NK-92 (cell line): Measurements from ENCODE around the gene BAIAP2L1.

Source experiments
- DNase-seq: peaks from one replicate; lab custom pipeline; 2025; ENCODE audit not compliant: unreplicated experiment; lab: John Stamatoyannopoulos, UW

The BAIAP2L1 gene

DNA sequence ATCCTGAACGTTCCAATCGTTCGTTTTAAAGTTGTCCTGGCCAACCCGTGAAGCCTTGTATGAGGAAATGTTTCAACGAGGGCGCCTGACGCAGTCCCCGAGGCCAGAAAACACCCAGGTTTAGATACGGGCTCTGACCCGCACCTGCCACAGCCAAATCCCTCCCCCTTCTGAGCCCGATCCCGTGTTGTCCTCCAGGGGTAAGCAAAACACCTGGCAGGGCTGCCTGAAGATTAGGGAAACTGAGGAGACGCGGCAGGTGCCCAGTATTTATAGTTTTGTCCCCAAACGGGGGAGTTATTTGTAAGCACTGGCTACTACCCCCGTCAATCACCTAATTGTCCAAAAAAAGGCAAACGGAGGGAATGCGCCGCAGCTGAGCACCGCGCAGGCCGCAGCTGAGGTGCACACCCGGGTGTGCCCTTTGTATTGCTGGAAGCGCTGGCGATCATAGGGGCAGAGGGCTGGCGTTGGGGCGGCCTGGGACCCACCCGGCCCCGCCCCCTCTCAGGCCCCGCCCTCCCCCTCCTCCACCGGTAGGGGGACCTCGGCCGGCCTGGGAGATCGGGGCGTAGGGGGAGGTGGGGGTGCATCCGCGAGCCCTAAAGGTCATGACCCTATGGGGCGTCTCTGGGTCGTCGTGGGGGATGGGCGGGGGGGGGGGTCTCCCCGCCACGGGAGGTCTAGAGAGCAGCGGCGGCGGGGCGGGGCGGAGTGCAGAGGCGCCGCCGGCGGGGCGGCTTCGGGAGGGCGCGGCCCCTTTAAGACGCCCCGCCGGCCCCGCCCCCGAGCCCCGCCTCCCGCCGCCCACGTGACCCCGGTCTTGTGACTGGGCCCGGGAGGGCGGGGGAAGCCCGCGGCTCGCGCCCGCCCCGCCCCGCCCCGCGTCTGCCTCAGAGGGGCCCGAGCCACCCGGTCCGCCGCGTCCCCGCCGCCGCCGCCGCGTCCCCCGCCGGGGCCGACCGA lies 119.8 kb downstream of the BAIAP2L1 start, which contains the start of gene BRI3:
BRI3 (plus strand) TSS at position 896 of the 966 bp plus-strand sequence. CDS start 110 bp downstream, outside the sequence.
- DNase-seq = peak; percentile 76

DNA sequence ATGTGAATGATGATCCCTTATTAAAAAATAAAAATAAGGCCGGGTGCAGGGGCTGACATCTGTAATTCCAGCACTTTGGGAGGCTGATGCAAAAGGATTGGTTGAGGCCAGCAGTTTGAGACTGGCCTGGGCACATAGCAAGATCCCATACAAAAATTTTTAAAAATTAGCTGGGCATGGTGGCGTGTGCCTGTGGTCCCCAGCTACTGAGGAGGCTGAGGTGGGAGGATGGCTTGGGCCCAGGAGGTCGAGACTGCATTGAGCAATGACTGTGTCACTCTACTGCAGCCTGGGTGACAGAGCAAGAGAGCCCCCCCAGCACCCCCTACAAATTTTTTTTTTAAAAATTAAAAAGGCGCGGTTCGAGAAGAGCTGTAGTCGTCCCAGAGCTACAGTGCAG lies 120.6 kb downstream of the BAIAP2L1 start:
- no peak for DNase-seq

DNA sequence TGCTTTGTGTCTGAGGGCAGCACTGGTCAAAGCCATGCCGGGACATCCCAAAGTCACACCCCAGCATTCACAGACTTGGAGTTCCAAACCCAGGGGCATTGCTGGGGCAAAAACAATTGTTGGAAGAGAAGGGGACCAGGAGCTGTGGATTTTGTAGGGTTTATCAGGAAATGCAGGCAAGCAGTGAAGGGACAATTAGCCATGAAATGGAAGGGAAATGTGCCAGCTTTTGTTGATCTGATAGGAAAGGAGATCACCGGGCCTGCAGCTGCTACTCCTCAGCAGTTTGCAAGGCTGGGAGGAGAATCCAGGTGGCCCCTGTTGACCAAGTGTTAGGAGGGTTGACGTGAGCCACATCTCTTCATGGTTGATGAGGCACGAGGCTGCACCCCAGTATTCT lies 122.0 kb downstream of the BAIAP2L1 start:
- DNase-seq = no peak

DNA sequence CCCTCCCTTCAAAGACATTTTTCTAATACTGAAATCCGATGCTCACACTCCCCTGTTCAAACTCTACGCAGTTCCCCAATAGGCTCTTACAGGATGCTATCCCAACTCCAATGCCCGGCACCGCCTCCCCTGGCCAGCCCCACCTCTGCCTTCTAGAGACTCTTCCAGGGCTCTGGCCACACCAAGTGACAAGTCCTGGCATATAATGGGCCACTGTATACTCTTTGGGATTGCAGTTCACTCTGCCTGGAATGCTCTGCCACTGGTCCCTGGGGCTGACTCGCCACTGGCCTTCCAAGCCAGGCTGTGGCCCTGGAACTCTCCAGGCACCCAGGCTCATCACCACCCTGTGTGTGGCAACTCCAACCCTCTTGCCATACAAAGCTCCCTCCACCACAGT lies 122.5 kb downstream of the BAIAP2L1 start:
- no peak for DNase-seq

DNA sequence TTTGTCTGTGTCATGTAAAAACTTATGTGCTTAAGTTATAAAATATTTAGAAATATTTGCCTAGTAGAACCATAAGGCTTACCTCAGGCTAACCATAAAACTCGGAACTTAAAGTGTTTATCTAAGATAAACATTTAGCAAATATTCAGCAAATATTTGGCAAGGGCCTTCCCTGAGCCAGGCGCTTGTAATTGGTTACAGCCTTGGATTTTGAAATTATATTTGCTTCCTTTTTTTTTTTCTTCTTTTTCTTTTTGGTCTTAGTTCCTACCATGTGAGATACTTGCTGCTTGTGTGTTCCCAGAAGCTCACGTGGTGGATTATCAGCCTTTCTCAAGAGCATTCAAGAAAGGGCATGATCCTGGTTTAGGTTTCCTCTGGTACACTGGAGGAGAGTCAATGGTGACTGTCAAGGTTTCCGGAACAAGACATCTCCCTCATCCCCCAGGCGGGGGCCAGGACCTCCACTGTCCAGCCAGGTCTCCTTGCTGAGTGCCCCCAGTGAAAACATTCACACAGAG lies 124.6 kb downstream of the BAIAP2L1 start:
- no peak for DNase-seq

DNA sequence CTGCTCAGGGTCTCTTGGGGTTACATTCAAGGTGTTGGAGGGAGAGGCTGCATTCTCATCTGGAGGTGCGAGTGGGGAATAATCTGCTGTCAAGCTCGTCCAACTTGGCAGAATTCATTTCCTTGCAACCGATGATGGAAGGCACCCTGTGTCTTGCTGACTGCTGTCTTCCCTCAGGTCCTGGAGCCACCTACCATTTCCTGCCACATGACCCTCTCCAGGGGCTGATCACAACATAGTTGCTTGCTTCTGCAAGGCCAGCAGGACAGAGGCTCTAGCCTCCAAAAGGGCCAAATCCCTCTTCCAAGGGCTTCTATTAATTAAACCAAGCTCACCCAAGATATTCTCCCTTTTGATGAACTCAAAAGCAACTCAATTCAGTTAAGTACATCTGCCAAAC lies 133.6 kb downstream of the BAIAP2L1 start:
- DNase-seq = no peak

DNA sequence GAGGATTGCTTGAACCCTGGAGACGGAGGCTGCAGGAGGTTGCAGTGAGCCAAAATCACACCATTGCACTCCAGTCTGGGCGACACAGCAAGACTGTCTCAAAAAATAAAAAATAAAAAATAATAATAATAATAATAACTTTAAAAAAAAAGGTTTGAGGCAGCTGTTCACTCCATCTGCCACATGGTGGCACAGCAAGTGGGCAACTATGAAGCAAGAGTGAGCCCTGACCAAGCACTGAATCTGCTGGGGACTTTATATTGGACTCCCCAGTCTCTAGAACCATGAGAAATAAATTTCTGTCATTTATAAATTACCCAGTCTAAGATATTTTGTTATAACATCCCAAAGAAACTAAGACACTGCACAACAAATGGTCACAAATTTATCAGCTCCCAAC lies 134.1 kb downstream of the BAIAP2L1 start:
- no peak for DNase-seq

DNA sequence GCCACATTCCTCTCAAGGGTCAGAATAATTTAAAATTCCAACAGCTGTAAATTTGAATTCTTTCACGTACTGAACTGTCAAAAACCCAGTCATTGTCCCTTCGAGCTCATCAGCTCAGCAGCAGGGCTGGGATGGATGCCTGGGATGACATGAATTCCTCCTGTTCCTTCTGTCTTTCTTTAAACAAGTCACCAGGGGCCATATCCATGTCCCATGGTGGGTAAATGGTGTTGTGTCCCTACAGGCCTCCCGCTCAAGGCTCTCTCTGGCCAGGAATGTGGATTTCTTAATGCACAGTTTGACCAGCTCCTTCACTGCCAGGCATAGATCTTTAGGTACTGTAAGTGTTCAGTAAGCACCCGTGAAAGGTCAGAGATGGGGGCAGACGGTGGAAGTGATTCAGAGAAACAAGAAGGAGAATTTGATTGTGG lies 135.0 kb downstream of the BAIAP2L1 start:
- no peak for DNase-seq

DNA sequence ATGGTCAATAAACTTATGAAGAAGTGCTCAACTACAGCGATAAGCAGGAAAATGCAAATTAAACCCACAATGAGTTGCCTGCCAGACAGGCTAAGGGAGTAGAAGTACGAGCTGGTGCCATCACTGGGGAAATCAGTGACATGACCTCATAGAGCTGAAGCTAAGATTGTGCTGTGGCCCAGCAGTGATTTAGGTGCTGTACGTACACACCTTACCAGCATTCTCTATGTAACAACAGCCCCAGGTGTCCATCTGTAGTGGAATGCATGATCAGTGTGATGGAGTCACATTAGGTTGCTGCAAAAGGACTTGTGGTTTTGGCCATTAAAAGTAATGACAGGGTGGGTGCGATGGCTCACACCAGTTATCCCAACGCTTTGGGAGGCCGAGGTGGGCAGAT lies 143.2 kb downstream of the BAIAP2L1 start:
- DNase-seq = no peak

DNA sequence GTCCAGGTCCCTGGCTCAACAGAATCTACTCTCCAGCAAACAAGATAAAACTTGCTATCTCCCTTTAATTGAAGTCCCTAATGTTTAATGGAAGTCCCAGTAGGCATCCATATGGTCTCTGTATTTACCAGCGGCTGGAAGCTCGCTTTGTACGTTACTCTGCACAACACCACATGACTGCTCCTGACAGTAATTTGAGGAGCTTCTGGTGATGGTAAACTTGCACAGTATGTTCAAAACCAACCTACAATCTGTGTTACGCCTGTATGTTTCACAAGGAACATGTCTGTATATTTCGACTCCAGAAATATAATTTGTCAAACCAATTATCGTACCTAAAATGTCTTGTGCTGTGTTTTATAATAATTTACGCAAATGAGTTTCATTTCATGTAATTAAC lies 144.5 kb downstream of the BAIAP2L1 start:
- DNase-seq = no peak

DNA sequence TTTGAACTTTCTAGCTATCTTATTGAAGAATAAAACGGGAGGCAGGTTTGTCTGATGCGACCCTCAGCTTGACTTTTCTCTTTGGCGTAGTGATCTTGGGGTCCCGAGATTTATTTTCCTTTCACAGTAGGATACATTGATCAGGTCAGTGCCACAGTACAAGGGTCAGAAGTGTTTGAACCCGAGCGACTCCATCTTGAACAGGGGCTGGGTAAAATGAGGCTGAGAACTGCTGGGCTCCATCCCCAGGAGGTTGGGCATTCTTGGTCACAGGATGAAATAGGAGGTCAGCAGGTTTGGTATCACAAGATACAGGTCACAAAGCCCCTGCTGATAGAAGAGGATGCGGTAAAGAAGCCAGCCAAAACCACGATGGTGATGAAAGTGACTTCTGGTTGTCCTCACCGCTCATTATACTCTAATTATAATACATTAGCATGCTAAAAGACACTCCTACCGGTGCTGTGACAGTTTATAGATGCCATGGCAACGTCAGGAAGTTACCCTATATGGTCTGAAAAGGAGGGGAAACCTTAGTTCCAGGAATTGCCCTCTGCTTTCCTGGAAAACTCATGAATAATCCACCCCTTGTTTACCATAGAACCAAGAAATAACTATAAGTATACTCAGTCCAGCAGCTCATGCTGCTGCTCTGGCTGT lies 145.8 kb downstream of the BAIAP2L1 start:
- no peak for DNase-seq

DNA sequence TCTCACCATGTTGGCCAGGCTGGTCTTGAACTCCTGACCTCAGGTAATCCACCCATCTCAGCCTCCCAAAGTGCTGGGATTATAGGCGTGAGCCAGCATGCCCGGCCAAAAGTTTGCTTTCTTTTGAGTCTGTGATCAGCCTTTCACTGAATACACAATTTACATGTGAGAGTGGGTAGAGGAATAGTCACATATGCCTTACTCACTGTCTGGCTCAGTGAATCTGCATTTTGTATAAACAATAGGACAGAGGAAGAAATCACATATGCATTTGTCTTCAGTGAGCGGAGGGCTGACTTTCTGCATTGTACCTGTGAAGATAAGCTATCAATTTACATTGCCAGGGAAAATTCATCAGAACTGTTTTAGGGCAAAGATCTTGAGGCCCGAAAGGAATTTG lies 146.4 kb downstream of the BAIAP2L1 start:
- DNase-seq = no peak

DNA sequence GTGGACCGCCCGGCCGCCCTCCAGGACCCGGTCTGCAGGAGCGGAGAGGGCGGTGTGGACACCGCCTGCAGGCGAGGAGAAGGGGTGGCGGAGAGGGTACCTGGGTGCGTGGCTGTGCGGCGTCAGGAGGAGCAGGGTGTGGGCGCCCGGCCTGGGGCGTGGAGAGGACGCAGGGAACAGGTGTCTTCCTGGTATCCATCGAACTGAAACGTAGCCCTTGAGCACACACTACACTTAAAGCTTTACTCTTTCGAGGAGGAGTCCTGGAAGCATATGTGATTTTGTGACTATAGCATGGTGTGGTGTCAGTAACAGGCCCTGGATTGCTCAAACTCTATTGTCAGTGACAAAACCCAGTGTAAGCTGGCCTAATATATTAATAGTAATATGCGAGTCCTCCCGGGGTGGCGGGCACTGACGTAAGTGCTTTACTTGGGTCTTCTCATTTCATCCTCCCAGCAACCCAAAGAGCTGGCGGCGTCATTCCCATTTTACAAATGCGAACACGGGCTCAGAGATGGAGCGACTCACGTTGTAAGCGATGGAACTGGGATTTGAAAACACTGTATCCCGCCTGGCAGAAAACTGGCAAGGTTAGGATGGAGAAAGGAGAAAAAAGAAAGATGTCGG lies 148.3 kb downstream of the BAIAP2L1 start:
- DNase-seq = no peak

DNA sequence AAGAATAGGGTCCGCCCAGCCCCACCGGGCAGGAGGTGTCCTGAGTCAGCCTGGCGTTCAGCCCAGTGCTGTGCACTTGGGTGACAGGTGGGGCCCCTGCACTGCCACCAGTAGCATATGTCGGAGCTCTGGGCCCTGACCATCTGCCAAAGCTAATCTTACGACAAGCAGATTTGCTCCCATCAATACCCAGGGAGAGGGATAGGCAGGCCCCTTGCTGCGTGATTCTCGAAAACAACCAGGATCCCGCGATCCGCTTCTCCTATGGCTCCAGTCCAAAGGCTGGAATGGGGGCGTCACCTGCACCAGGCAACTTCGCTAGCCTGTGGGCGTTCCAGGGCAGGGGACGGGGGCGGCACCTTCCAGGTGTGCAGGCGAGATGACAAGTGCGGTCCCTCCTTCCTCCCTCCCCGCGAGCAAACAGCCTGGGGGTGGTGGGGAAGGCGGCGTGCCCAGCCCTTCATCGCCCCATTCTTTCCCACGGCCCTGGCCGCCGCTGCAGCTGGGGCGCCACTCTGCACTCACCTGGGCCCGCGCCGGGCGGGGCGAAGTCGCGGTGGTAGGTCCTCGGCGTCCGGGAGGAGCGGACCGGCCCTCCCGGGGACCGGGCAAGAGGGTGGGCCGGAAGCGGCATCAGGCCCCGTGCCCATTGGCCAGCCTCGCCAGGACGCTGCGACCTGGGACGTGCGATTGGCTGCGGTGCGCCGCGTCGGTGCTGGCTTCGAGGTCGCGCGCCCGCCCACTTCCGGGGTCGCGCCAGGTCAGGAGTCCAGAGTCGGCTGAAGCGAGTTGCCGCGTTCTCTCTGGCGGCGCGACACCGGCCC lies 149.1 kb downstream of the BAIAP2L1 start, which contains the start of gene TECPR1:
TECPR1 (minus strand) TSS at position 632 of the 824 bp plus-strand sequence. CDS start 6,086 bp downstream, outside the sequence.
- DNase-seq = peak; percentile 31

DNA sequence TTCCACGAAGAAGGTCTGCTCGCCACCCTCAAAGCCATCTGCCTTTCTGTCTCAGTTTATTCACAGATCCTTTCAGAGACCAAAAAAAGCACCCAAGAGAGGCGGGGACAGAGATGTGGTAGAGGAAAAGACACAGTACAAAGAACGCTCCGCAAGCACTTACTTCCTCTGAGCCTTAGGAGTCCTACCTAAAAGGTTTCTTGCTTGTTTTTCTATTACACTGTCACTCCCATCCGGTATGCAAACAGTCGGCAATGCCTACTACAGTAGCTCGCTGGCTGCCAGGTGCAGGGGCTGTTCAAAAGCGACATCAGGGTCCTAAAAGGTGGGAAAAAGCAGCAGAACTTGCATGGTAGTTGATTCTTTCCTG lies 149.7 kb downstream of the BAIAP2L1 start:
- DNase-seq = no peak

DNA sequence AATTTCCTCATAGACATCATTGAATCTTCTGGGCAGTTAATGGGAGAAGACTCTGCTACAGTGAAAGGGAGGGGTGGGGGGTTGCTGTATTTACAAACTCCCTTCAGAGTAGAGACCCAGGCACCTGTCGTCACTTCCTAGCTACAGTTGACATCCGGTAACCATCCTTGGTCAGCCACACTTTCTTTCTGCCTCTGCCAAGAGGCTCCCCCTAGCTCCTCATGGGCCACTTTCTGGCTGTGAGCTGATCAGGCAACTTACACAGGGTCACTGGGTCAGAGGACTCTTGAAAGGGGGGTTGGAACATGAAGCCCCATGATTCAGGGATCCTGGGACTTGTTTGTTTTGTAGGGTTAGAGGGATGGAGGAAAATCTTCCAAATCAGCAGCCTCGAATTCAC lies 150.1 kb downstream of the BAIAP2L1 start:
- no peak for DNase-seq

DNA sequence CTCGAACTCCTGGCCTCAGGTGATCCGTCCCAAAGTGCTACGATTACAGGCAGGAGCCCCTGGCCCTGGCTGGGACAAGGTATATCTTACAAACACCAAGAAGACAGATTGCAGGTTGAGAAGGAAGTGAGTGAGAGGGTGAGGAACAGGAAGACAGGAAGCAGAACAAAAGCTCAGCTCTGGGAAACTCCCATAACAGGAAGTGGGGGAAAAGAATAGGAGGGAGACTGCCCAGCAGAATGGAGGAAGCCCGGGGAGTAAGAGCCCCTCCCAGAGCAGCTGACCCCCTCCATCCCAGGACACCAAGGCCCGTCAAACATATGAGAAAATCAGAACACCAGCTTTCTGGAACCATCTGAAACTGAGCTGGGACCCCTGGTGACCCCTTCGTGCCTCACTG lies 151.8 kb downstream of the BAIAP2L1 start:
- no peak for DNase-seq

DNA sequence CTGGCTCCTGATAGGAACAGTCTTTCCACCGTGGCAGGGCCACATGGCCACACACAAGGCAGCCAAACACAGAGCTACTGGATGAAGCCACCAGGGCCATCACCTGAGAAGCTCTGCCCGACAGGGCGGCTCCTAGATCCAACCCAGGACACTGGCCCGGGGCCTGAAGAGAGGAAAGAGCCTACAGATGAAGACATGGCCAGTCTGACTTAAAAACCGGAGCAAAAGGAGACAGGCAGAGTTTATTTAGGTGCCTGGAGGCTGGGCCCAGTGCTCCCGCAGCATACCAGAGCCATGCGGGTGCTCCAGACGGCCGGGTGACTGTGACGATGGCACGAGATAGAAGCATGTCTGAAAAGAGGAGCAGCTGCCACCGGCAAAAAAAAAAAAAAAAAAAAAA lies 152.7 kb downstream of the BAIAP2L1 start:
- no peak for DNase-seq

DNA sequence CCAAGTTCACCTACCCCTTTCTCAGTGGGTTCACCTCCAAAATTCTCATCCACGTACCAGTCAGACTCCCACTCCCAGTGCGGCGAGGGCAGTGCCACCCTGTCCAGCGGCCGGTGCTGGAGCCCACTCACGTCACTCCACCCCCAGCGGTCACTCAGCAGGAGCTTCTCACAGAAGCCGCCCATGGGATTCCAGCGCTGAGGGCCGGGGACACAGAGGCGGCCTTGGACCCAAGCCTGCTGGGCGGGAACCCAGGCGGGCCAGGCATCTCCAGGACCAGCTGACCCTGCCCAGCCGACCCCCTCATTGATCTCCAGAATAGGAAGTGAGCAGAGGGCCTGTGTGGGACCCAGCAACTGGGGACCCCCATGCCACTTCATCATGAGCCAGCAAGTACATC lies 156.0 kb downstream of the BAIAP2L1 start:
- DNase-seq = no peak

DNA sequence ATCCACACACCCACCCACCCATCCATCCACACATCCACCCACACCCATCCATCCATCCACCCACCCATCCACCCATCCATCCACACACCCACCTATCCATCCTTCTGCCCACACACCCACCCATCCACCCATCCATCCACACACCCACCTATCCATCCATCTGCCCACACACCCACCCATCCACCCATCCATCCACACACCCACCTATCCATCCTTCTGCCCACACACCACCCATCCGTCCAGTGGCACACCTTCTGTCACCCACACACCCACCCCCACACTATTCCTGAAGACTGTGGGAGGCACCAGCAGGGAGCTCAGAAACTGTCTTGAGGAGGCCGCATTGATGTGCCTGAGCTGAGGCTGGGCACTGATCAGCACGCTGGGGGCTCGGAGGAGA lies 158.0 kb downstream of the BAIAP2L1 start:
- DNase-seq = no peak

DNA sequence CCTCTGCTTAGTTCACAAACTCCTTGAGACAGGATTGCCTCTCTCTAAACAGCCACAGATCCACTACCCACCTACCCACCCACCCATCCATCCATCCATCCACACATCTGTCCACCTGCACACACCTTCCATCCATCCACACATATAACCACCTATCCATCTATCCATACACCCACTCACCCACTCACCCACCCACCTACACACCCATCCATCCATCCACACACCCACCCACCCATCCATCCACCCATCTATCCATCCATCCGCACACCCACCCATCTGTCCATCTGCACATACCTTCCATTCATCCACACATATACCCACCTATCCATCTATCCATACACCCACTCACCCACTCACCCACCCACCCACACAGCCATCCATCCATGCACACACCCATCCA lies 158.5 kb downstream of the BAIAP2L1 start:
- no peak for DNase-seq
